Panc1 (cell line): ENCODE measurements around the gene CDH13.

Source experiments
- POLR2AphosphoS5 ChIP-seq: IDR thresholded peaks from 2 replicates; pipeline ENCODE4 v1.6.1; 2012; ENCODE audit warnings: mild to moderate bottlenecking, low read depth, low read length, moderate library complexity
- TCF7L2 ChIP-seq: IDR thresholded peaks from 2 replicates; pipeline ENCODE4 v1.6.1; 2011; ENCODE audit warnings: mild to moderate bottlenecking, low read depth, low read length, inconsistent platforms
- TF ChIP-seq, protein P1 (sequence below): fragments of 450-650 bp; IDR thresholded peaks from 2 replicates; pipeline ENCODE4 v1.5.1; 2017; ENCODE audit warnings: mild to moderate bottlenecking

GRCh38 chr16:83542491-83542890 lies 915.7 kb downstream of the CDH13 start:
- TF ChIP-seq, protein P1, sequence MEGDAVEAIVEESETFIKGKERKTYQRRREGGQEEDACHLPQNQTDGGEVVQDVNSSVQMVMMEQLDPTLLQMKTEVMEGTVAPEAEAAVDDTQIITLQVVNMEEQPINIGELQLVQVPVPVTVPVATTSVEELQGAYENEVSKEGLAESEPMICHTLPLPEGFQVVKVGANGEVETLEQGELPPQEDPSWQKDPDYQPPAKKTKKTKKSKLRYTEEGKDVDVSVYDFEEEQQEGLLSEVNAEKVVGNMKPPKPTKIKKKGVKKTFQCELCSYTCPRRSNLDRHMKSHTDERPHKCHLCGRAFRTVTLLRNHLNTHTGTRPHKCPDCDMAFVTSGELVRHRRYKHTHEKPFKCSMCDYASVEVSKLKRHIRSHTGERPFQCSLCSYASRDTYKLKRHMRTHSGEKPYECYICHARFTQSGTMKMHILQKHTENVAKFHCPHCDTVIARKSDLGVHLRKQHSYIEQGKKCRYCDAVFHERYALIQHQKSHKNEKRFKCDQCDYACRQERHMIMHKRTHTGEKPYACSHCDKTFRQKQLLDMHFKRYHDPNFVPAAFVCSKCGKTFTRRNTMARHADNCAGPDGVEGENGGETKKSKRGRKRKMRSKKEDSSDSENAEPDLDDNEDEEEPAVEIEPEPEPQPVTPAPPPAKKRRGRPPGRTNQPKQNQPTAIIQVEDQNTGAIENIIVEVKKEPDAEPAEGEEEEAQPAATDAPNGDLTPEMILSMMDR: no peak
- TF ChIP-seq POLR2AphosphoS5 (no peak), TCF7L2 (no peak)
